Keratinocyte (primary cell): ENCODE results near the gene RSL1D1. TPM values are rescaled to one million over a fixed set of nuclear protein-coding genes. Genes with fewer than 3 reads are reported as not detected.

ENCODE experiments used
- DNase-seq: peaks from one replicate; pipeline ENCODE4 v3.0.0-alpha.2; 2011; ENCODE audit warnings: low read depth, missing footprints, low spot score
- FAIRE-seq: peaks from 2 replicates; lab custom pipeline; 2011; peaks lifted over from hg19 to GRCh38; lab: Jason Lieb, UNC
- H2AFZ ChIP-seq: 2 replicates; pipeline ENCODE4 v1.6.0; 2012; ENCODE audit warnings: low read length, control low read depth, inconsistent platforms; ENCODE audit not compliant: control insufficient read depth
- H3K27ac ChIP-seq: 2 replicates; pipeline ENCODE4 v1.5.1; 2011; ENCODE audit warnings: low read length; ENCODE audit not compliant: control insufficient read depth, insufficient read depth
- H3K27me3 ChIP-seq: 3 replicates; pipeline ENCODE4 v1.6.0; 2011; ENCODE audit warnings: low read length; ENCODE audit not compliant: control insufficient read depth, insufficient read depth; ENCODE audit errors: extremely low read depth
- H3K36me3 ChIP-seq, 2 experiments: 2 replicates in 1 of 2; 3 replicates in 1 of 2; pipeline ENCODE4 v1.5.1; 2011; ENCODE audit warnings: low read length in 2 of 2, mild to moderate bottlenecking in 1 of 2; ENCODE audit not compliant: control insufficient read depth in 2 of 2, insufficient read depth in 2 of 2; ENCODE audit errors: extremely low read depth in 1 of 2
- H3K4me1 ChIP-seq: 3 replicates; pipeline ENCODE4 v1.5.1; 2011; ENCODE audit warnings: low read length; ENCODE audit not compliant: control insufficient read depth, insufficient read depth; ENCODE audit errors: extremely low read depth
- H3K4me2 ChIP-seq: 3 replicates; pipeline ENCODE4 v1.6.0; 2011; ENCODE audit warnings: low read depth, low read length; ENCODE audit not compliant: control insufficient read depth, insufficient read depth; ENCODE audit errors: extremely low read depth
- H3K4me3 ChIP-seq, 3 experiments: fragments of 200-600 bp in 1 of 3; sonication (generic) in 1 of 3; 2 replicates in 2 of 3; 3 replicates in 1 of 3; pipeline ENCODE4 v1.5.1; 2011 to 2016; ENCODE audit warnings: low read length in 3 of 3, mild to moderate bottlenecking in 3 of 3, control low read depth in 2 of 3, inconsistent platforms in 1 of 3, low read depth in 1 of 3, mixed read lengths in 1 of 3, mixed run types in 1 of 3, moderate library complexity in 1 of 3; ENCODE audit not compliant: control insufficient read depth in 2 of 3, insufficient read depth in 2 of 3; ENCODE audit errors: extremely low read depth in 1 of 3
- H3K79me2 ChIP-seq: 2 replicates; pipeline ENCODE4 v1.6.0; 2012; ENCODE audit warnings: low read length; ENCODE audit not compliant: control insufficient read depth, insufficient read depth
- H3K9ac ChIP-seq: 3 replicates; pipeline ENCODE4 v1.6.0; 2011; ENCODE audit warnings: low read length; ENCODE audit not compliant: control insufficient read depth, insufficient read depth; ENCODE audit errors: extremely low read depth
- H3K9me1 ChIP-seq: 3 replicates; pipeline ENCODE4 v1.6.0; 2011; ENCODE audit warnings: low read length; ENCODE audit not compliant: control insufficient read depth, insufficient read depth; ENCODE audit errors: extremely low read depth
- H3K9me3 ChIP-seq: 2 replicates; pipeline ENCODE4 v1.5.1; 2012; ENCODE audit warnings: low read depth, low read length; ENCODE audit not compliant: control insufficient read depth
- H4K20me1 ChIP-seq: 3 replicates; pipeline ENCODE4 v1.6.0; 2011; ENCODE audit warnings: low read length; ENCODE audit not compliant: control insufficient read depth, insufficient read depth; ENCODE audit errors: extremely low read depth
- EZH2 ChIP-seq: IDR thresholded peaks from one replicate; pipeline ENCODE4 v1.6.1; 2012; ENCODE audit warnings: inconsistent platforms, mild to moderate bottlenecking, low read length, moderate library complexity
- dilution Hi-C: fragments of 300-500 bp; cut with MboI; formaldehyde crosslinking; loops from one replicate; pipeline ENCODE4 v1.7.0; 2020; ENCODE audit warnings: low sequenced_read_pairs; ENCODE audit not compliant: extremely low pct_ligation_motif_present
- polyA plus RNA-seq, 5 experiments: library from polyadenylated mRNA; depleted of rRNA in 3 of 5; stranded (reverse) in 3 of 5; stranded (forward) in 1 of 5; unstranded in 1 of 5; fragments of >200 nt; gene quantifications; 1 replicate in 1 of 5; 2 replicates in 3 of 5; 3 replicates in 1 of 5; pipeline versions ENCODE4 v1.2.1 to v1.2.3, GENCODE V29; 2011 to 2012; ENCODE audit warnings: missing spikeins in 2 of 5, low read depth in 1 of 5, low replicate concordance in 1 of 5
- TF ChIP-seq, protein P1 (sequence below), 3 experiments: IDR thresholded peaks in 1 of 3; conservative IDR thresholded peaks in 1 of 3; optimal IDR thresholded peaks in 1 of 3; 2 replicates in 2 of 3; 3 replicates in 1 of 3; pipeline versions ENCODE3 to v1.5.1; 2011; ENCODE audit warnings: low read length in 3 of 3, mild to moderate bottlenecking in 3 of 3, moderate library complexity in 2 of 3, control low read depth in 1 of 3, inconsistent platforms in 1 of 3; ENCODE audit not compliant: insufficient read depth in 2 of 3; ENCODE audit errors: extremely low read depth in 1 of 3

RSL1D1 gene
- polyA plus RNA-seq, 1 donor (not counting 4 experiments of a cell fraction or from before 2014, with no cell fraction given): 185 TPM

DNA sequence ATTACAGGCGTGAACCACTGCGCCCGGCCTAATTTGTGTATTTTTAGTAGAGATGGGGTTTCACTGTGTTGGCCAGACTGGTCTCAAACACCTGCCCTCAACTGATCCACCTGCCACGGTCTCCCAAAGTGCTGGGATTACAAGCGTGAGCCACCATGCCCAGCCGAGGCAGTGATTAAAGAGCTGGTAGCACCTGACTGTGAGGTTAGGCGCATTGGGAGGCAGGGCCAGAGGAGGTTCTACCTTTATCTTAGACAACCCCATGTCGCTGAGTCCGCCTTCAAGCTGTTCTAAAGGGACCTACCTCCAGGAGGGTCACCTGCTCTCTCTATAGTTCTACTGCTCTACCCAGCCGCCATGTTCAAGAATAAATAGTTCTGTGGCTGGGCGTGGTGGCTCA, 8.1 kb downstream of the RSL1D1 start:
- Histone ChIP-seq H3K36me3 (peaks cover 47 to 59% of the 10 kb centered on the region in 2 experiments), H3K27me3 (no peaks in the 10 kb centered on the region), H3K9me1 (no peaks in the 10 kb centered on the region), H3K4me3 (no peak overlapping the region), H3K79me2 (peaks cover 49% of the 10 kb centered on the region), H3K9ac (no peak overlapping the region), H3K27ac (no peak overlapping the region), H2AFZ (no peak overlapping the region), H3K9me3 (no peaks in the 10 kb centered on the region), H3K4me1 (no peaks in the 10 kb centered on the region), H3K4me2 (no peak overlapping the region), H4K20me1 (peaks cover 12% of the 10 kb centered on the region)
- TF ChIP-seq, protein P1, sequence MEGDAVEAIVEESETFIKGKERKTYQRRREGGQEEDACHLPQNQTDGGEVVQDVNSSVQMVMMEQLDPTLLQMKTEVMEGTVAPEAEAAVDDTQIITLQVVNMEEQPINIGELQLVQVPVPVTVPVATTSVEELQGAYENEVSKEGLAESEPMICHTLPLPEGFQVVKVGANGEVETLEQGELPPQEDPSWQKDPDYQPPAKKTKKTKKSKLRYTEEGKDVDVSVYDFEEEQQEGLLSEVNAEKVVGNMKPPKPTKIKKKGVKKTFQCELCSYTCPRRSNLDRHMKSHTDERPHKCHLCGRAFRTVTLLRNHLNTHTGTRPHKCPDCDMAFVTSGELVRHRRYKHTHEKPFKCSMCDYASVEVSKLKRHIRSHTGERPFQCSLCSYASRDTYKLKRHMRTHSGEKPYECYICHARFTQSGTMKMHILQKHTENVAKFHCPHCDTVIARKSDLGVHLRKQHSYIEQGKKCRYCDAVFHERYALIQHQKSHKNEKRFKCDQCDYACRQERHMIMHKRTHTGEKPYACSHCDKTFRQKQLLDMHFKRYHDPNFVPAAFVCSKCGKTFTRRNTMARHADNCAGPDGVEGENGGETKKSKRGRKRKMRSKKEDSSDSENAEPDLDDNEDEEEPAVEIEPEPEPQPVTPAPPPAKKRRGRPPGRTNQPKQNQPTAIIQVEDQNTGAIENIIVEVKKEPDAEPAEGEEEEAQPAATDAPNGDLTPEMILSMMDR (optimal IDR thresholded peaks at IDR 0.05 in 1 of 3, IDR thresholded peaks at IDR 0.05 in 1 of 3, conservative IDR thresholded peaks at IDR 0.05 in 1 of 3; ENCODE audit: extremely low read depth in 1 of 3, insufficient read depth in 2 of 3, low read length in 3 of 3): no peak
- DNase-seq (no peak), FAIRE-seq (no peak)
- dilution Hi-C loops: no loop called here

DNA sequence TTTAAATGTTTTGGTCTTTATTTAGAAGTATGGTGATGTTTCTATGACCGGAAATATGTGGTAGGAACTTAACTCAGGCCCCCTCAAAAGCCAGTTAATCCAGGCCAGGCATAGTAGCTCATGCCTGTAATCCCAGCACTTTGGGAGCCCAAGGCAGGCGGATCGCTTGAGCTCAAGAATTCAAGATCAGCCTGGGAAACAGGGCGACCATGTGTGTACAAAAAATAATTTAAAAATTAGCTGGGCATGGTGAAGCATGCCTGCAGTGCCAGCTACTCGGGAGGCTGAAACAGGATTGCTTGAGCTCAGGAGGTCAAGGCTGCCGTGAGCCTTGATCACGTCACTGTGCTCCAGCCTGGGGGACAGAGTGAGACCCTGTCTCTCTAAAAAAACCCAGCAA, 10.3 kb downstream of the RSL1D1 start:
- H3K27me3 ChIP-seq: no peaks in the 10 kb centered on the region
- FAIRE-seq (no peak), DNase-seq (no peak)
- no peak overlapping the region for H3K27ac ChIP-seq
- no peak overlapping the region for H3K4me2 ChIP-seq
- peaks cover 11% of the 10 kb centered on the region for H3K4me1 ChIP-seq
- H2AFZ ChIP-seq: no peak overlapping the region
- peaks cover 2% of the 10 kb centered on the region for H3K9me1 ChIP-seq
- no peak overlapping the region for H3K4me3 ChIP-seq
- peaks cover 13% of the 10 kb centered on the region for H4K20me1 ChIP-seq
- H3K9ac ChIP-seq: no peak overlapping the region
- dilution Hi-C loops: no loop called here
- no peaks in the 10 kb centered on the region for H3K9me3 ChIP-seq
- peaks cover 51 to 62% of the 10 kb centered on the region in 2 experiments for H3K36me3 ChIP-seq
- no peak for TF ChIP-seq EZH2
- TF ChIP-seq, protein P1 (optimal IDR thresholded peaks at IDR 0.05 in 1 of 3, IDR thresholded peaks at IDR 0.05 in 1 of 3, conservative IDR thresholded peaks at IDR 0.05 in 1 of 3; ENCODE audit: extremely low read depth in 1 of 3, insufficient read depth in 2 of 3, low read length in 3 of 3): no peak
- H3K79me2 ChIP-seq: peaks cover 32% of the 10 kb centered on the region
